Measurements from ENCODE around the gene TRANK1.

TRANK1 gene

GRCh38 chr3:36876181-36876936 is 68.5 kb downstream of the TRANK1 start:
- no peaks in the 10 kb centered on the region for H3K36me3 ChIP-seq (ENCODE audit: control insufficient read depth, insufficient read depth, low read length)
- H3K27me3 ChIP-seq (replicated peaks; ENCODE audit: control insufficient read depth, insufficient read depth, low read length, poor library complexity, severe bottlenecking): no peaks in the 10 kb centered on the region
- H3K4me3 ChIP-seq (ENCODE audit: insufficient read depth, low read depth, low read length, poor library complexity, severe bottlenecking): peak overlapping the region; percentile 28

GRCh38 chr3:36875397-36875796 is 69.5 kb downstream of the TRANK1 start:
- Histone ChIP-seq H3K36me3 (ENCODE audit: control insufficient read depth, insufficient read depth, low read length) (peaks cover 2% of the 10 kb centered on the region), H3K27ac (ENCODE audit: insufficient read depth, low read length, poor library complexity, severe bottlenecking) (no peak overlapping the region), H3K9me3 (ENCODE audit: control insufficient read depth, low read length) (no peaks in the 10 kb centered on the region), H3K4me3 (ENCODE audit: insufficient read depth, low read depth, low read length, poor library complexity, severe bottlenecking) (no peak overlapping the region), H3K4me1 (ENCODE audit: control insufficient read depth, insufficient read depth, low read length, poor library complexity, severe bottlenecking) (peaks cover 21% of the 10 kb centered on the region), H3K27me3 (replicated peaks; ENCODE audit: control insufficient read depth, insufficient read depth, low read length, poor library complexity, severe bottlenecking) (no peaks in the 10 kb centered on the region)
- no peak for DNase-seq

More at GRCh38 chr3:36876181-36876936, 68.5 kb downstream of the TRANK1 start:
- Histone ChIP-seq H3K4me1 (ENCODE audit: control insufficient read depth, insufficient read depth, low read length, poor library complexity, severe bottlenecking) (peaks cover 21% of the 10 kb centered on the region), H3K27ac (ENCODE audit: insufficient read depth, low read length, poor library complexity, severe bottlenecking) (peak overlapping the region; percentile 74), H3K9me3 (ENCODE audit: control insufficient read depth, low read length) (no peaks in the 10 kb centered on the region)
- peak in 2 of 3 donors; percentile 13 to 14 for DNase-seq

- no peak overlapping the region for H3K27ac ChIP-seq (ENCODE audit: insufficient read depth, low read length, poor library complexity, severe bottlenecking)
Observed at GRCh38 chr3:36874424-36874823, 70.4 kb downstream of the TRANK1 start.

GRCh38 chr3:36871379-36872126 is 73.3 kb downstream of the TRANK1 start:
- H3K9me3 ChIP-seq (ENCODE audit: control insufficient read depth, low read length): no peaks in the 10 kb centered on the region
- no peaks in the 10 kb centered on the region for H3K27me3 ChIP-seq (replicated peaks; ENCODE audit: control insufficient read depth, insufficient read depth, low read length, poor library complexity, severe bottlenecking)
- peaks cover 5% of the 10 kb centered on the region for H3K36me3 ChIP-seq (ENCODE audit: control insufficient read depth, insufficient read depth, low read length)
- H3K4me3 ChIP-seq (ENCODE audit: insufficient read depth, low read depth, low read length, poor library complexity, severe bottlenecking): no peak overlapping the region
- no peak overlapping the region for H3K27ac ChIP-seq (ENCODE audit: insufficient read depth, low read length, poor library complexity, severe bottlenecking)
- peaks cover 15% of the 10 kb centered on the region for H3K4me1 ChIP-seq (ENCODE audit: control insufficient read depth, insufficient read depth, low read length, poor library complexity, severe bottlenecking)
- no peak for DNase-seq

More at GRCh38 chr3:36874424-36874823, 70.4 kb downstream of the TRANK1 start:
- H3K36me3 ChIP-seq (ENCODE audit: control insufficient read depth, insufficient read depth, low read length): peaks cover 3% of the 10 kb centered on the region
- H3K27me3 ChIP-seq (replicated peaks; ENCODE audit: control insufficient read depth, insufficient read depth, low read length, poor library complexity, severe bottlenecking): no peaks in the 10 kb centered on the region
- no peaks in the 10 kb centered on the region for H3K9me3 ChIP-seq (ENCODE audit: control insufficient read depth, low read length)
- no peak overlapping the region for H3K4me3 ChIP-seq (ENCODE audit: insufficient read depth, low read depth, low read length, poor library complexity, severe bottlenecking)
- no peak for DNase-seq
- H3K4me1 ChIP-seq (ENCODE audit: control insufficient read depth, insufficient read depth, low read length, poor library complexity, severe bottlenecking): peaks cover 21% of the 10 kb centered on the region

GRCh38 chr3:36868614-36869436 is 76.0 kb downstream of the TRANK1 start:
- no peak overlapping the region for H3K4me3 ChIP-seq (ENCODE audit: insufficient read depth, low read depth, low read length, poor library complexity, severe bottlenecking)

GRCh38 chr3:36867810-36868209 is 77.0 kb downstream of the TRANK1 start:
- peaks cover 14% of the 10 kb centered on the region for H3K36me3 ChIP-seq (ENCODE audit: control insufficient read depth, insufficient read depth, low read length)
- DNase-seq: no peak

More at GRCh38 chr3:36868614-36869436, 76.0 kb downstream of the TRANK1 start:
- peak in 1 of 3 donors; percentile 24 for DNase-seq
- Histone ChIP-seq H3K9me3 (ENCODE audit: control insufficient read depth, low read length) (no peaks in the 10 kb centered on the region), H3K27ac (ENCODE audit: insufficient read depth, low read length, poor library complexity, severe bottlenecking) (no peak overlapping the region), H3K27me3 (replicated peaks; ENCODE audit: control insufficient read depth, insufficient read depth, low read length, poor library complexity, severe bottlenecking) (no peaks in the 10 kb centered on the region), H3K4me1 (ENCODE audit: control insufficient read depth, insufficient read depth, low read length, poor library complexity, severe bottlenecking) (peaks cover 6% of the 10 kb centered on the region), H3K36me3 (ENCODE audit: control insufficient read depth, insufficient read depth, low read length) (peaks cover 7% of the 10 kb centered on the region)

GRCh38 chr3:36866368-36866767 is 78.5 kb downstream of the TRANK1 start:
- Histone ChIP-seq H3K9me3 (ENCODE audit: control insufficient read depth, low read length) (no peaks in the 10 kb centered on the region), H3K4me3 (ENCODE audit: insufficient read depth, low read depth, low read length, poor library complexity, severe bottlenecking) (no peak overlapping the region), H3K27me3 (replicated peaks; ENCODE audit: control insufficient read depth, insufficient read depth, low read length, poor library complexity, severe bottlenecking) (no peaks in the 10 kb centered on the region), H3K4me1 (ENCODE audit: control insufficient read depth, insufficient read depth, low read length, poor library complexity, severe bottlenecking) (peaks cover 6% of the 10 kb centered on the region), H3K36me3 (ENCODE audit: control insufficient read depth, insufficient read depth, low read length) (peaks cover 19% of the 10 kb centered on the region), H3K27ac (ENCODE audit: insufficient read depth, low read length, poor library complexity, severe bottlenecking) (no peak overlapping the region)
- no peak for DNase-seq

More at GRCh38 chr3:36867810-36868209, 77.0 kb downstream of the TRANK1 start:
- Histone ChIP-seq H3K9me3 (ENCODE audit: control insufficient read depth, low read length) (no peaks in the 10 kb centered on the region), H3K4me1 (ENCODE audit: control insufficient read depth, insufficient read depth, low read length, poor library complexity, severe bottlenecking) (peaks cover 6% of the 10 kb centered on the region), H3K4me3 (ENCODE audit: insufficient read depth, low read depth, low read length, poor library complexity, severe bottlenecking) (no peak overlapping the region), H3K27me3 (replicated peaks; ENCODE audit: control insufficient read depth, insufficient read depth, low read length, poor library complexity, severe bottlenecking) (no peaks in the 10 kb centered on the region), H3K27ac (ENCODE audit: insufficient read depth, low read length, poor library complexity, severe bottlenecking) (no peak overlapping the region)

- Histone ChIP-seq H3K36me3 (ENCODE audit: control insufficient read depth, insufficient read depth, low read length) (peaks cover 35% of the 10 kb centered on the region), H3K27me3 (replicated peaks; ENCODE audit: control insufficient read depth, insufficient read depth, low read length, poor library complexity, severe bottlenecking) (no peaks in the 10 kb centered on the region), H3K9me3 (ENCODE audit: control insufficient read depth, low read length) (no peaks in the 10 kb centered on the region), H3K4me3 (ENCODE audit: insufficient read depth, low read depth, low read length, poor library complexity, severe bottlenecking) (no peak overlapping the region), H3K27ac (ENCODE audit: insufficient read depth, low read length, poor library complexity, severe bottlenecking) (peak overlapping the region; percentile 20), H3K4me1 (ENCODE audit: control insufficient read depth, insufficient read depth, low read length, poor library complexity, severe bottlenecking) (peaks cover 6% of the 10 kb centered on the region)
- no peak for DNase-seq
Observed at GRCh38 chr3:36864180-36865053, 80.4 kb downstream of the TRANK1 start.

Data from effector memory CD4-positive, alpha-beta T cell (primary cell).